GM03348 (cell line): Measurements from ENCODE around the gene ATOX1.
"Not testable (repeated sequence)": the region's sequence is repeated elsewhere in the genome, so short reads cannot be mapped to it uniquely, and the experiment has no call there.

Experiments
- DNase-seq: peaks from one replicate; pipeline ENCODE4 v3.0.0; 2012; ENCODE audit warnings: low spot score

Gene ATOX1

GRCh38 chr5:151733358-151734063 lies 24.9 kb downstream of the ATOX1 start:
- peak; percentile 60 for DNase-seq

DNA sequence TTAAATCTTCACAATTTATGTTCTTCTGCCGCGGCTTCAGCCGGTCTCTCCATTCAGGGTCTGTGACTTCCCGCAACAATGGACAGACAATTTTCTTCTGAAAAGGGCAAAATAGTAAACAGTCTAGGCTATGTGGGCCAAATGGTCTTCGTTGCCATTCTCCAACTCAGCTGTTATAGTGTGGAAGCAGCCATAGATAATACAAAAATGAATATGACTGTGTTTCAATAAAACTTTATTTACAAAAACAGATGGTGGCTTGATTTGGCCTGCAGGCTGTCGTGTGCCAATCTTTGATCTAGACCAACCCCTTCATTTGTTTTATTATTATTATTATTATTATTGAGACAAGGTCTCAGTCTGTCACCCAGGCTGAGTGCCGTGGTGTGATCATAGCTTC lies 28.1 kb downstream of the ATOX1 start:
- no peak for DNase-seq

DNA sequence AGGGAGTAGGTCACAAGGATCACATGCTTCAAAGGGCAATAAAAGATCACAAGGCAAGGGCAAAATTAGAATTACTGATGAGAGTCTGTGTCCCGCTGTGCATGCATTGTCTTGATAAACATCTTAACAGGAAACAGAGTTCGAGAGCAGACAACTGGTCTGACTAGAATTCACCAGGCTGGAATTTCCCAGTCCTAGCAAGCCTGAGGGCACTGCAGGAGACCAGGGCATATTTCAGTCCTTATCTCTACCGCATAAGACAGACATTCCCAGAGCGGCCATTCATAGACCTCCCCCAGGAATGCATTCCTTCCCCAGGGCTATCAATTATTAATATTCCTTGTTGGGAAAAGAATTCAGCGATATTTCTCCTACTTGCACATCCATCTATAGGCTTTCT lies 28.8 kb downstream of the ATOX1 start:
- DNase-seq: not testable (repeated sequence)

- no peak for DNase-seq
Measured at GRCh38 chr5:151724360-151724759, 34.1 kb downstream of the ATOX1 start.

DNA sequence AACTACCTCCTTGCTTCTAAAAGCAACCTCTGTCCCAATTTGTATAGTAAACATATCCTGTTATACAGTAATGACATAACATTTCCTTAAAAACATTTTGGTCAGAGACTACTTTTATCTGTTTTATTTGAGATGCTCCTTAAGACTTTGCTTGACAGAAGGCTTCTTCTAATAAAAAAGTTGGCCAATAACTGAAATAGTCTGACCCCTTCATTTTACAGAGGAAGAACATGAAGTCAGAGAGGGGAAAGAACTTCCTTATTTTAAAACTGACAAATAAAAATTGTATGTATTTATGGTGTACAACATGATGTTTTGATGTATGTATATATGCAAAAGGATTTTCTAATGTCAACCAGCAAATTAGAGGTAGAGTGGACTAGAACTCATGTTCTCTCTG lies 35.9 kb downstream of the ATOX1 start:
- DNase-seq: no peak

- DNase-seq: no peak
Measured at GRCh38 chr5:151721812-151722391, 36.5 kb downstream of the ATOX1 start.

DNA sequence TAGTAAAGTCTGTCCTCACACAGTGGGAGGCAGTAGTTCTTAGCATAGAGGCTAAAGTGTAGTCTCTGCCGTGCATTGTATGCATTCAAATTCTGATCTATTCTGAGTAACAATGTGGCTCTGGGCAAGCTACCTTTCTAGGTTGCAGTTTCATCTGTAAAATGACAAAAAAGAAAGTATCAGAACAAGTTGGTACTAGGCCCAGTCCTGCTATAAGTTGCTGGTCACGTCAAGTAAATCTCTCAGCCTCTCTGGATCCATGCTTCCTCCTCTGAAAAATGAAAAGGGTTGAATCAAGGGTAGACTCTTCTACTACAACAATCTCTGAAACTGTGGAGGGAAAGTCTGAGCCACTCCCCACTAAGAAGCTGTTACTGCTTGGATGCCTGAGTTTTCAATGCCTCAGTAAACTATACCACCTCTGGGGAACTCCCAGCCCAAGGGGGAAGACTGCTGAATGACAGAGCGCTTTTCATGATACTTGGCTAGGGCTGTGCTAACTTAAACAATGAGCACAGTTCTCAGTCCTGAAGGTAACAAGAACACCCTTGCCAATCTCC lies 37.3 kb downstream of the ATOX1 start:
- no peak for DNase-seq

- DNase-seq: no peak
Measured at GRCh38 chr5:151720215-151720614, 38.2 kb downstream of the ATOX1 start.

DNA sequence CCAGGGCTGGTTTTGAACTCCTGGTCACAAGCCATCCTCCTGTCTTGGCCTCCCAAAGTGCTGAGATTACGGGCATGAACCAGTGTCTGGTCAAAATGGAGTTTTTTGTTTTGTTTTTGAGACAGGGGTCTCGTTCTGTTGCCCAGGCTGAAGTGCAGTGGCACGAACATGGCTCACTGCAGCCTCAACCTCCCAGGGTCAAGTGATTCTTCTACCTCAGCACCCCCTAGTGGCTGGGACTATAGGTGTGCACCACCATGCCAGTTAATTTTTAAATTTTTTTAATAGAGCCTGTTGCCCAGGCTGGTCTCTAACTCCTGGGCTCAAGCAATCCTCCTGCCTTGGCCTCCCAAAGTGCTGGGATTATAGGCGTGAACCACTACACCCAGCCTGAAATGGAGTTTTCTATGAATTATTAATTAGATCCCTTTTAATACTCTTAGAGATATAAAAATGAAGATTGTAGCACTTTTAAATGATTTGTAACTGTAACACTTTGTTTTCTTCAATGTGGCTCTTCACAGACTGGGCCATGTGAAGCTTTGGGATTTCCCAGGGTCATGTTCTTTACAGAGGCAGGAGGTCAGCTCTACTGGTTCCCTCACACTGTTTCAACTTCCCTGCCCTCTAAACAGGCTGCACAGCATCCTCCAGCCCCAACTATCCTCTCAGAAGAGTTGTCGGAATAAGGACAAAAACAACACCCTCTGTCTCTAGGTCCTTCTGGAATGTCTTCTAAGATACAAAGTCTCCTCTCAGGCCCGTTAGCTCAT lies 39.0 kb downstream of the ATOX1 start:
- DNase-seq: no peak

DNA sequence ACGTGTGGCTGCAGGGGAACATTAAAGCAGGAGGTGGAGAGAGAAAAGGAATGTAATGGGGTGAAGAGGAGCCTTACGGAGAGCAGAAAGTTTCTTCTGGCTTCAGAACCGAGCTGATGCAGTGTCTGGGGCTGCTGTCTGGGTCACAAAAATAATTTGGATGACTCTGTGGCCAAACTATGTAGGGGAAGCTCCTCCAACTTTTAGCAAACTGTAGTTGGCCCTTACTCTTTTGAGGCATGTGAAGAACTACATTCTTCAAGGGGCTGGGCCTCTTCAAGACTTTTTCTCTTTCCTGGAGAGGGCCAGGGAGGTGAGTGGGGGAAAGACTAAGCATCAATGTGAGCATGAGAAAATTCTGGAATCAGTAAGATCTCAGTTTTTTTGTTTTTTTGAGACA lies 39.8 kb downstream of the ATOX1 start:
- peak; percentile 72 for DNase-seq

- peak; percentile 46 for DNase-seq
Measured at GRCh38 chr5:151718153-151718552, 40.3 kb downstream of the ATOX1 start.

DNA sequence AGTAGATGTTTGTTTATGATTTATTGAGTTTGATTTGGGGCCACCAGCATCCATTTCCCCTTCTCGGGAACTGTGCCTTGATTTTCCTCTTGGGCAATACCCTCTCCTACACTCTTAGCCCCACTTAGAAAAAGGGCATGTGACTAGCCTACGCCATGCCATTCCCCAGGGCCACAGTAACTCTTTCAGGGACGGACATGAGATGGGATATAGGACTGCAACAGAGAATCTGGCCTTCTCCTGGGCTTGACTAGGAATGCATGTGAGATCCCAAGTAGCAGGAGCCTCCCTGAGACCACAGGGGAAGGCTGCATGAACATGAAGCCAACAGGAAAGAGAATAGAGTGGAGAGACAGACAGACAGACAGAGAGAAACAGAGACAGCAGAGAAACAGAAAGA lies 41.0 kb downstream of the ATOX1 start:
- DNase-seq: peak; percentile 45

- DNase-seq: no peak
Measured at GRCh38 chr5:151709109-151709735, 49.2 kb downstream of the ATOX1 start.

GRCh38 chr5:151708126-151708525 lies 50.3 kb downstream of the ATOX1 start:
- no peak for DNase-seq

DNA sequence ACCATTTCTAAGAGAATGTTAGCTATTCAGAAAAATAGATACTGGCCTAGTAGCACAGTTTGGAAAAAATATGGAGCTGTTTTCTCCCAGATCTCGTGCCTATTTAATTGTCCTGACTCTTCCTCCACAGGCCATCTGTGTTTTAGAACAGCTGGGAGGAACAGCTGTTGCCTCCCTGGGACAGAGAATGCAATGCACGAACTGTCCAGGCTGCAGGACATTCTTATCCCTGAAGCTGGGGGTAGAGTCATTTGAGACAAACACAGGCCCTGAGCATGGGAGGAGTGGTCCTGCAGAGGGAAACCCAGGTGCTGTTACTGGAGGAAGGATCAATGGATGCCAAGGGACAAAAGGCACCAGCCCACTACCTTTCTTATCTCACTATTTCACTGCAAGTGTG lies 50.9 kb downstream of the ATOX1 start:
- no peak for DNase-seq

DNA sequence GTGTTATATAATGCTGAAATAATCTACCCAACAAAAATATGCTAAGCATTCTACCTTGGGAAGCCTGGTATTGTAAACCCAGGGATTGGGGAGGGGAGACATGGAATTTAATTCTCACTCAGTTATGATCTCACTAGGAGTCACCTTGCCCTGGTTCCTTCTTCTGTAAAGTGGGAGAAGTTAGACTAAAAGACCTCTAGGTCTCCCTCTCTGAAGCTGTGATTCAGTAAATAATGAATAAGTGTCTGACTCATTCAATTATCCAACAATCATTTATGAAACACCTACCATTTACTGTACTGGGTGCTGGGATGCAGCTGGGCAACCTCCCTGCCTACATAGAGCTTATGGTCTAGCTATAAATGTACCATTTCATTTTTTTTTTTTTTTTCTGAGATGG lies 51.5 kb downstream of the ATOX1 start:
- no peak for DNase-seq

GRCh38 chr5:151703780-151704179 lies 54.7 kb downstream of the ATOX1 start:
- no peak for DNase-seq

DNA sequence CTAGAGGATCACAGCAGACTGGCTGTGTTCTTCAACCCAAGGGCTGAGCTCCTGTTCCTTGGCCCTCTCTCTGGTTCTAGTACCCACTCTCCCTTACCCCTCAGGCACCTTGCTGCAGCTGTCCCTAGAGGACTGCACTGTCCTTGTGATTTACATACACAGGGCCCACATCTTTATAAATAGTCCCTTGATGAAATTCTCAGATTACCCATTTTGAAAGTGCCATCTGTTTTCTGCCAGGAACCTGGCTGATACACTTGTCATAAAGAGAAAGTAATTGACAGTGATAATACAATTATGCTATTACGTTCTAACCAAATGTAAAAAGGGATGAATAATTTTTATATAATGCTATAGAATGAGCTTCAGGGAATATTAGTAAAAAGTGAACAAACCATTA lies 55.2 kb downstream of the ATOX1 start:
- no peak for DNase-seq

DNA sequence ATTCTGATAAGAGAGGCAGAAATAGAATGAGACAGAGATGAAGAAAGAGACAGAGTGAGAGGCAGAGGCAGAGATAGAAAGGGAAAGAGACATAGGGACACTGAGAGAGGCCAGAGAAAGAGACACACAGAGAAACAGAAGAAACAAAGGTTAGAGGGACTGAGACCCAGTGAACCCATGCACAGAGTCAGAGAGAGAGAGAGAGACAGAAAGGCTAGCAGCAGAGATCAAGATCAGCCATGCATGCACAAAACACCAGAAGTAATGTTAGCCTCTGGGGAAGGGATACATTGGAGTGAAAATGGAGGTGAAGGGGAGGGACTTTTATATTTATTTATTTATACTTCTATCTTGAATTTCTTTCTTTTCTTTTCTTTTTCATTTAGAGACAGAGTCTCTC lies 57.6 kb downstream of the ATOX1 start:
- DNase-seq: no peak

DNA sequence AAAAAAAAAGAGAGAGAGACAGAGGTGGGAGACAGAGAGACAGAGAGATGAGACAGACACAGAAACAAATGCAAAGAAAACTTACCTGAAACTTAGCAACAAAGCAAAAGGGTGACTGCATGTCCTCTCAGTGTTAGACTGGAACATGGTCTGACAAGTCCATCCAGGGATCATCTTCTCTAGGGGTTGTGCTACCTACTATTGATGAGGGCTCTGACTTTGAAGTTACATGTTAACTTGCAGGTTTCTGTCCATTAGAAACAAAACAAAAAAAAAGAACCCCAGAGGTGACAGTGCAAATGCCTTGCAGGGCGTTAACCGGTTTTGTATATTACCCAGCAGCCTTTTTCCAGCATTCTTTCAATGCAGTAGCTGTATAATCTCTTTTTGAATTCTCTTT lies 58.1 kb downstream of the ATOX1 start:
- no peak for DNase-seq

DNA sequence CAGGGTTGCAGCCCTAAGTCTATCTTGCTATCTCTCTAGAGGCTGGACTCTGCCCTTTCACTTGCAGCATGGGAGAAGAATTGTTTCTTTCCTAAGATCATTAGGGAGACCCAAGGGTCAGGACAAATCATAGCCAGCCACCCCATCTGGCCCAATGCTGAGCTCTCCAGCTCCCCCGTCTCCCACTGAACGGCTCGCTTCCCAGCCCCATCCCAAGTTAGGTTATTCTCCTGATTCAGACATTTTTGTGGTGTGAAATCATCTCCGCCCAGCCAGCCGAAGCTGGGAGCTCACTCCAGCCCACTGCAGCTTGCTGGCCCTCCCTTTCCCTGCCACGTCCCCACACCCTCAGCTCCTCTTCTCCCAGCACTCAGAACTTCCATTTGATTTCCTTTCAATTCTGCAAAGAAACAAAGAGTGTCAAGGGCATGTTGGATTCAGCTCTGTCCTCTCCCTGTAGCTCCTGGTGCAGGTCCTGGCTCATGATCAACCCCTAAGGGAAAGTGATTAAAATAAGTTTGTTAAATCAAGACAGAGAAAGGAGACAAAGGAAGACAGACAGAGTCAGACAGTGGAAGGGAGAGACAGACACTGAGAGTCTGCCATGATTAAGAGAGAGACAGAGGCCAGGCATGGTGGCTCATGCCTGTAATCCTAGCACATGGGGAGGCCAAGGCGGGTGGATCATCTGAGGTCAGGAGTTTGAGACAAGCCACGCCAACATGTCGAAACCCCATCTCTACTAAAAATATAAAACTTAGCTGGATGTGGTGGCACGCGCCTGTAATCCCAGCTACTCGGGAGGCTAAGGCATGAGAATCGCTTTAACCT lies 59.1 kb downstream of the ATOX1 start:
- peak; percentile 94 for DNase-seq

- DNase-seq: not testable (repeated sequence)
Measured at GRCh38 chr5:151698081-151698480, 60.4 kb downstream of the ATOX1 start.
